ENCODE measurements around the gene ERC2. TPM values are rescaled to one million over a fixed set of nuclear protein-coding genes. Genes with fewer than 3 reads are reported as not detected.

The ERC2 gene
- total RNA-seq, 1 experiment from 2014 or later = 0.77 TPM

- CTCF ChIA-PET = no interaction called here
- Histone ChIP-seq H3F3A (ENCODE audit: low read length, unreplicated experiment) (no peaks in the 10 kb centered on the region), H3K27ac (ENCODE audit: low read length) (no peak overlapping the region), H3K4me1 (ENCODE audit: insufficient read depth, low read length) (no peaks in the 10 kb centered on the region), H3K36me3 (ENCODE audit: low read depth, low read length) (no peaks in the 10 kb centered on the region), H3K79me2 (ENCODE audit: low read length) (no peaks in the 10 kb centered on the region), H3K9me2 (replicated peaks; ENCODE audit: low read length) (no peaks in the 10 kb centered on the region), H3K9me3 (ENCODE audit: low read length) (no peaks in the 10 kb centered on the region), H3K27me3 (ENCODE audit: low read length) (no peaks in the 10 kb centered on the region), H3K4me2 (ENCODE audit: low read length) (no peak overlapping the region), H3K9ac (ENCODE audit: low read length) (no peak overlapping the region), H2AFZ (ENCODE audit: low read length) (no peak overlapping the region), H4K20me1 (ENCODE audit: low read length) (no peaks in the 10 kb centered on the region), H3K4me3 (ENCODE audit: low read length) (no peak overlapping the region)
- intact Hi-C loops (cut with micrococcal nuclease) = loop anchor here (5.0 kb wide), 1 partner anchor 94 kb away; no protein-coding TSS in a partner anchor
- DNase-seq (no peak), ATAC-seq (no peak)
- no peak for TF ChIP-seq EZH2 (IDR thresholded peaks at IDR 0.05; ENCODE audit: low read length, unreplicated experiment)
- no peak for TF ChIP-seq CTCF (conservative IDR thresholded peaks at IDR 0.05; ENCODE audit: low read depth, low read length)
- TF ChIP-seq EZH2phosphoT487 (IDR thresholded peaks at IDR 0.05; ENCODE audit: borderline replicate concordance, low read length) = no peak
- BruUV-seq (replicated peaks) = no TSS peak
- POLR2A ChIA-PET (ENCODE audit: unreplicated experiment) = no interaction called here
Measured at GRCh38 chr3:55716611-55717225, 751.5 kb downstream of the ERC2 start.

GRCh38 chr3:55716044-55716443, 752.2 kb downstream of the ERC2 start:
- no peak overlapping the region for H3K4me3 ChIP-seq (ENCODE audit: low read length)
- intact Hi-C loops (cut with micrococcal nuclease) = loop anchor here (5.0 kb wide), 1 partner anchor 94 kb away; no protein-coding TSS in a partner anchor
- no peak overlapping the region for H3K27ac ChIP-seq (ENCODE audit: low read length)
- POLR2A ChIA-PET (ENCODE audit: unreplicated experiment) = no interaction called here
- H3K27me3 ChIP-seq (ENCODE audit: low read length) = no peaks in the 10 kb centered on the region
- H3K4me2 ChIP-seq (ENCODE audit: low read length) = no peak overlapping the region
- H3K9me2 ChIP-seq (replicated peaks; ENCODE audit: low read length) = no peaks in the 10 kb centered on the region
- no TSS peak for BruUV-seq (replicated peaks)
- H2AFZ ChIP-seq (ENCODE audit: low read length) = no peak overlapping the region
- no peak overlapping the region for H3K9ac ChIP-seq (ENCODE audit: low read length)
- DNase-seq (no peak), ATAC-seq (no peak)
- no peaks in the 10 kb centered on the region for H3F3A ChIP-seq (ENCODE audit: low read length, unreplicated experiment)
- CTCF ChIA-PET = no interaction called here
- no peaks in the 10 kb centered on the region for H3K79me2 ChIP-seq (ENCODE audit: low read length)
- no peaks in the 10 kb centered on the region for H3K36me3 ChIP-seq (ENCODE audit: low read depth, low read length)
- H3K4me1 ChIP-seq (ENCODE audit: insufficient read depth, low read length) = no peaks in the 10 kb centered on the region
- H4K20me1 ChIP-seq (ENCODE audit: low read length) = no peaks in the 10 kb centered on the region
- H3K9me3 ChIP-seq (ENCODE audit: low read length) = no peaks in the 10 kb centered on the region
- TF ChIP-seq CTCF (conservative IDR thresholded peaks at IDR 0.05; ENCODE audit: low read depth, low read length) = no peak

- no peaks in the 10 kb centered on the region for H3K79me2 ChIP-seq (ENCODE audit: low read length)
- H3K27ac ChIP-seq (ENCODE audit: low read length) = no peak overlapping the region
- ATAC-seq = no peak
- TF ChIP-seq EZH2 (IDR thresholded peaks at IDR 0.05; ENCODE audit: low read length, unreplicated experiment) (no peak), EZH2phosphoT487 (IDR thresholded peaks at IDR 0.05; ENCODE audit: borderline replicate concordance, low read length) (no peak), CTCF (conservative IDR thresholded peaks at IDR 0.05; ENCODE audit: low read depth, low read length) (no peak)
- ChIA-PET POLR2A (ENCODE audit: unreplicated experiment) (no interaction called here), CTCF (interaction anchor here (0.7 kb wide), 1 partner anchor 419 kb away, joined by 3 read pairs; no protein-coding TSS in a partner anchor)
- no peak overlapping the region for H3K9ac ChIP-seq (ENCODE audit: low read length)
- no peaks in the 10 kb centered on the region for H3K9me3 ChIP-seq (ENCODE audit: low read length)
- H2AFZ ChIP-seq (ENCODE audit: low read length) = no peak overlapping the region
- H3K9me2 ChIP-seq (replicated peaks; ENCODE audit: low read length) = no peaks in the 10 kb centered on the region
- no peak overlapping the region for H3K4me2 ChIP-seq (ENCODE audit: low read length)
- no peaks in the 10 kb centered on the region for H3K36me3 ChIP-seq (ENCODE audit: low read depth, low read length)
- no peak overlapping the region for H3K4me3 ChIP-seq (ENCODE audit: low read length)
- no peaks in the 10 kb centered on the region for H3K27me3 ChIP-seq (ENCODE audit: low read length)
- H4K20me1 ChIP-seq (ENCODE audit: low read length) = no peaks in the 10 kb centered on the region
- no peaks in the 10 kb centered on the region for H3K4me1 ChIP-seq (ENCODE audit: insufficient read depth, low read length)
- H3F3A ChIP-seq (ENCODE audit: low read length, unreplicated experiment) = no peaks in the 10 kb centered on the region
- intact Hi-C loops (cut with micrococcal nuclease) = no loop called here
- no TSS peak for BruUV-seq (replicated peaks)
- no peak for DNase-seq
Measured at GRCh38 chr3:55714057-55714456, 754.2 kb downstream of the ERC2 start.

Data from PC-3 (cell line).